GM18858 (cell line): ENCODE data around the gene CACTIN.
A peak's percentile ranks its signal among the peaks of the same experiment; 100 is the strongest.
"Not testable (repeated sequence)": the region's sequence is repeated elsewhere in the genome, so short reads cannot be mapped to it uniquely, and the experiment has no call there.

Experiments
- ATAC-seq: cut with Tn5 transposase; IDR thresholded peaks from one replicate; pipeline ENCODE4 v1.9.1; 2021; ENCODE audit not compliant: unreplicated experiment

CACTIN gene

GRCh38 chr19:3572132-3572854 lies 54.3 kb downstream of the CACTIN start:
- peak; percentile 80 for ATAC-seq

- no peak for ATAC-seq
Observed at GRCh38 chr19:3570606-3571011, 56.0 kb downstream of the CACTIN start.

GRCh38 chr19:3570042-3570441 lies 56.5 kb downstream of the CACTIN start:
- not testable (repeated sequence) for ATAC-seq

- no peak for ATAC-seq
Observed at GRCh38 chr19:3565139-3565538, 61.5 kb downstream of the CACTIN start.

- no peak for ATAC-seq
Observed at GRCh38 chr19:3563709-3564524, 62.7 kb downstream of the CACTIN start.
